ENCODE results near the gene ZFAND4.
"Not testable (repeated sequence)": the region's sequence is repeated elsewhere in the genome, so short reads cannot be mapped to it uniquely, and the experiment has no call there.

The ZFAND4 gene

GRCh38 chr10:45640941-45641340 is 31.6 kb downstream of the ZFAND4 start:
- DNase-seq (ENCODE audit: low read depth in 3 of 3): no peak

GRCh38 chr10:45640049-45640448 is 32.5 kb downstream of the ZFAND4 start:
- no peak for DNase-seq (ENCODE audit: low read depth in 3 of 3)

DNA sequence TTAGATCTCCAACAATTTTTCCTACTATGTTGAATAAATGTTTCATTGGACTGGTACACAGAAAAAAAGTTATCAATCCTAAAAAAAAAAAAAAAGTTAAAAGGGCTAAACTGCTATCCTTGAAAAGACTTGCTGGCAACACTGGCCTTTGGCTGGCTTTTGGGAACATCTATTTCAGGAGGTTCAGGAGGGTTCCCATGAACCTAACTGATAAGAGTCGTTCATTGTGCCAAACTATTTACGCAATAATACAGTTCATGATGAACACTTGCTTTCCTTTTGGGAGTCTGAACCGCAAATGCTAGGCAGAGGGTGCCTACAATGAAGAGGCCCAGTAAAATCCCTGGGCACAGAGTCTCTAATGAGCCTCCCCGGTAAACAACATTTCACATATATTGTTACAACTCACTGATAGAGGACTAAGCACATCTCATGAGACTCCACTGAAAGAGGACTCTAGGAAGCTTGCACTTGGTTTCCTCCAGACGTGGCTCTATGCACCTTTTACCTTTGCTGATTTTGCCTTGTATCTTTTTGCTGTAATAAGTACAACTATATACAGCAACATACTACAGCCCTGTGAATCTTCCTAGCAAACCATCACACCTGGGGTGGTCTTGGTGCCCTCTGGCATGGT is 45.0 kb downstream of the ZFAND4 start:
- DNase-seq (ENCODE audit: low read depth in 3 of 3): no peak

DNA sequence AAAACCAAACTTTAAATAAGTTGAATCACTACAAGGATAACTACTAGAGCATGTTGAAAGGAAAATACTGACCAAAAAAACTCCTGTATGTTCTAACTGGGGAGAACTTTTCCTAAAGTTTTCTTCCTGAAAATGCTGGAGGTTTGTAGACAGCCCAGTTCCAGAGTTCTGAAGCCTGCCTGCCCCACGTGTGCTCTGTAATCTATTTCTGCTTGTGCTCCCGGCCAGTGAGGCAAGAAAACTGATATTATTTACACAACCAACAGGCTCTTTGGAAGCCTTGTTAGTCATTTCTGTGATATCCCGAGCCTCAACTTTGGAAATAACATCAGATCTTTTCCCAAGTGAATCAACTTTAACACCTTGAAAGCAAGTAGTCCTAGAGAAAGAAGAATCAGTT is 46.7 kb downstream of the ZFAND4 start:
- no peak for DNase-seq (ENCODE audit: low read depth in 3 of 3)

- DNase-seq (ENCODE audit: low read depth in 3 of 3): no peak
Measured at GRCh38 chr10:45624724-45625123, 47.8 kb downstream of the ZFAND4 start.

GRCh38 chr10:45614869-45615268 is 57.7 kb downstream of the ZFAND4 start:
- no peak for DNase-seq (ENCODE audit: low read depth in 3 of 3)

DNA sequence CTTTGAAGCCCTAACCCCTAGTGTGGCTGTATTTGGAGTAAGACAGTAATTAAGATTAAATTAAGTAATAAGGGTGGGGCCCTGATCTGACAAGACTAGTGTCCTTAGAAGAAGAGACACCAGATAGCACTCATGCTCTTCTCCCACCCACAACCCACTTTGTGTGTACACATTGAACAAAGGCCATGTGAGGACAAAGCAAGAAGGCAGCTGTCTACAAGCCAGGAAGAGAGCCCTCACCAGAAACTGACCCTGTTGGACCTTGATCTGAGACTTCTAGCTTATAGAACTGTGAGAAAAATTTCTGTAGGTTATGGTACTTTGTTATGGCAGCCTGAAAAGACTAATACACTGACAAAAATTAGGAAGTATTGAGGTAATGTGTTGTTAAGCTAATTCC is 59.8 kb downstream of the ZFAND4 start:
- DNase-seq (ENCODE audit: low read depth in 3 of 3): no peak

DNA sequence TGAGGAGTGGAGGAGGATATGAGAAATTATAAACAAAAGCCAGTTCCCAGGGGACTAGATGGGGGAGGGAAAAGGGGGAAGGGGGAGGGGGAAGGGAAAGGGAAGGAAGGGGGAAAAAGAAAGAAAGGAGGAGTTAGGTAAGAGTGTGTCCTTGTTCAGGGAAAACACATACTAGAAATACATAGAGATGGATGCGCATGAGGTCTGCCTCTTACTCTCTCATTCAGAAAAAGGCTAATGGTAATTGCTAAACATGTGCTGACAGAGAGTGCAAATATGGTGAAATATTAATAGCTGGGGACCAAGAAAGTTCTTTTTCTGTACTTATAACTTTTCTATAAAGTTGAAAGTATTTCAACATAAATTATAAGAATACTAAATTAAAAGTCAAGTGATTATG is 64.5 kb downstream of the ZFAND4 start:
- no peak for DNase-seq (ENCODE audit: low read depth in 3 of 3)

DNA sequence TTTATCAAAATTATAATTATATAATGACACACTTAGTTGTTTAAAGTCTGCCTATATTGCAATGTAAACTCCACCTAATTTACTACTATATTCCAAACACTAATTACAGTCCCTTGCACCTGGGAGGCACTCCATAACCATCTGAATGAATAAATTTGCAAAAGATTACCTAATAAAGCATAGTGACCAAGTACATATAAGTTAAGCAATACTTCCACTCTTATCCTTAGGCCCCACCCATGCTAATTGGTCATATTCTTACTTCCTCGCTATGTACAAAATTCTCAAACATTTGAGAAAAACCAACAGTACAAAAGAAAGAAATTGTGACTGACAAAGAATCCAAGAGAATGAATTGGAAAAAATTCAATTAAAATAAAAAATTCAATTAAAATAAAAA is 65.3 kb downstream of the ZFAND4 start:
- no peak for DNase-seq (ENCODE audit: low read depth in 3 of 3)

DNA sequence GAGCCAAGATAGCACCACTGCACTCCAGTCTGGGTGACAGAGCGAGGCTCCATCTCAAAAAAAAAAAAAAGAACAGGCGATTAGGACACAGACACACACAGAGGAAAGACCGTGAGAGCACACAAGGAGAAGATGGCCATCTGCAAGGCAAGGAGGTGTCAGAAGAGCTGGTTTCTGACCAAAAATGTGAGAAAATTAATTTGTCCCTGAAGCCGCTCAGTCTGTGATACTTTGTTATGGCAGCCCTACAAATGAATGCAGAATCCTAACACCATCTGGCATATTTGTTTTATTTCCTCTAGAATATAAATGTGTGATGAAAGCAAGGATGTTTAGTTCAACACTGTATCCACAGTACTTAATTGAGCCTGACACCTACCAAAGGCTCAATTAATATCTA is 69.7 kb downstream of the ZFAND4 start:
- DNase-seq (ENCODE audit: low read depth in 3 of 3): no peak

- no peak for DNase-seq (ENCODE audit: low read depth in 3 of 3)
Measured at GRCh38 chr10:45602082-45602730, 70.4 kb downstream of the ZFAND4 start.

DNA sequence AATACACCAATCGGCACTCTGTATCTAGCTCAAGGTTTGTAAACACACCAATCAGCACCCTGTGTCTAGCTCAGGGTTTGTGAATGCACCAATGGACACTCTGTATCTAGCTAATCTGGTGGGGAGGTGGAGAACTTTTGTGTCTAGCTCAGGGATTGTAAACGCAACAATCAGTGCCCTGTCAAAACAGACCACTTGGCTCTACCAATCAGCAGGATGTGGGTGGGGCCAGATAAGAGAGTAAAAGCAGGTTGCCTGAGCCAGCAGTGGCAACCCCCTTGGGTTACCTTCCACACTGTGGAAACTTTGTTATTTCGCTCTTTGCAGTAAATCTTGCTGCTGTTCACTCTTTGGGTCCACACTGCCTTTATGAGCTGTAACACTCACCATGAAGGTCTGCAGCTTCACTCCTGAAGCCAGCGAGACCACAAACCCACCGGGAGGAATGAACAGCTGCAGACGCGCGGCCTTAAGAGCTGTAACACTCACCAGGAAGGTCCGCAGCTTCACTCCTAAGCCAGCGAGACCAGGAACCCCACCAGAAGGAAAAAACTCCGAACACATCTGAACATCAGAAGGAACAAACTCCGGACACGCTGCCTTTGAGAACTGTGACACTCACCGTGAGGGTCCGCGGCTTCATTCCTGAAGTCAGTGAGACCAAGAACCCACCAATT is 71.2 kb downstream of the ZFAND4 start:
- not testable (repeated sequence) for DNase-seq (ENCODE audit: low read depth in 3 of 3)

DNA sequence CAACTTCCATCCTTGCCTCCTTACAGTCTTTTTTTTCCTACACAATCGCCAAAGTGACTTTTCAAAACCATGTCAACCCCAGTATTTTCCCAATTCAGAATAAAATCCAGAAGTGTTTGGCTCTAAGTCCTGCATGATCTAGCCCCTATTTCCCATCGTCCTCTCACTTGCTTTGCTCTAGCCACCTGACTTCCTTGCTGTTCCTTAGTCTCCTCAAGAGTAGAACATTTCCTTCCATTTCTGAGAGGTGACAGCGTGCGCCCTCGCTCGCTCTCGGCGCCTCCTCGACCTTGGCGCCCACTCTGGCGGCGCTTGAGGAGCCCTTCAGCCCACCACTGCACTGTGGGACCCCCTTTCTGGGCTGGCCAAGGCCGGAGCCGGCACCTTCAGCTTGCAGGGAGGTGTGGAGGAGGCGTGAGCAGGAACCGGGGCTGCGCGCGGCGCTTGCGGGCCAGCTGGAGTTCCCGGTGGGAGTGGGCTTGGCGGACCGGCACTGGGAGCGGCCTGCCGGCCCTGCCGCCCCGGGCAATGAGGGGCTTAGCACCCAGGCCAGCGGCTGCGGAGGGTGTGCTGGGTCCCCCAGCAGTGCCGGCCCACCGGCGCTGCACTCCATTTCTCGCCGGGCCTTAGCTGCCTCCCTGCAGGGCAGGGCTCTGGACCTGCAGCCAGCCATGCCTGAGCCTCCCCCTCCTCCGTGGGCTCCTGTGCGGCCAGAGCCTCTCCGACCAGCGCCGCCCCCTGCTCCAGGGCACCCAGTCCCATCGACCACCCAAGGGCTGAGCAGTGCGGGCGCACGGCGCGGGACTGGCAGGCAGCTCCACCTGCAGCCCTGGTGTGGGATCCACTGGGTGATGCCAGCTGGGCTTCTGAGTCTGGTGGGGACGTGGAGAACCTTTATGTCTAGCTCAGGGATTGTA is 72.0 kb downstream of the ZFAND4 start:
- not testable (repeated sequence) for DNase-seq (ENCODE audit: low read depth in 3 of 3)

DNA sequence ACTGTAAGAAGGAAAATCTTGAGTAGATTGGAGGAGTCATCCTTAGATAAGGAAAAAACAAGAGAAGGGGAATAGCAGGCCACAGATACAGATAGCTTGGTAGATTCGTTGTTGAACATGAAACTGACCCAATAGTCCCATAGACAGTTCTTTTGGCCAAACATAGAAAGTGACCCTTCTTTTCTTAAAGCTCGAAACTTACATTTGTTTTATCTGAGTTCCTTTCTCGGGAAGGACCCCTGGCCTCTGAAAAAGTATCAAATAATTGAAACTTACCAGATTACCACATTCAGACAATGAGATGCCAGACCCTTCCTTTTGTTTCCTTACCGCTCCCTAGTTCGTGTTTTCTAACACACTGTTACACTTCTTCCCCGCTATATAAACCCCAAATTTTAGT is 72.9 kb downstream of the ZFAND4 start:
- DNase-seq (ENCODE audit: low read depth in 3 of 3): no peak

GRCh38 chr10:45599021-45599603 is 73.5 kb downstream of the ZFAND4 start:
- DNase-seq (ENCODE audit: low read depth in 3 of 3): no peak

GRCh38 chr10:45596526-45596925 is 76.0 kb downstream of the ZFAND4 start:
- DNase-seq (ENCODE audit: low read depth in 3 of 3): no peak

DNA sequence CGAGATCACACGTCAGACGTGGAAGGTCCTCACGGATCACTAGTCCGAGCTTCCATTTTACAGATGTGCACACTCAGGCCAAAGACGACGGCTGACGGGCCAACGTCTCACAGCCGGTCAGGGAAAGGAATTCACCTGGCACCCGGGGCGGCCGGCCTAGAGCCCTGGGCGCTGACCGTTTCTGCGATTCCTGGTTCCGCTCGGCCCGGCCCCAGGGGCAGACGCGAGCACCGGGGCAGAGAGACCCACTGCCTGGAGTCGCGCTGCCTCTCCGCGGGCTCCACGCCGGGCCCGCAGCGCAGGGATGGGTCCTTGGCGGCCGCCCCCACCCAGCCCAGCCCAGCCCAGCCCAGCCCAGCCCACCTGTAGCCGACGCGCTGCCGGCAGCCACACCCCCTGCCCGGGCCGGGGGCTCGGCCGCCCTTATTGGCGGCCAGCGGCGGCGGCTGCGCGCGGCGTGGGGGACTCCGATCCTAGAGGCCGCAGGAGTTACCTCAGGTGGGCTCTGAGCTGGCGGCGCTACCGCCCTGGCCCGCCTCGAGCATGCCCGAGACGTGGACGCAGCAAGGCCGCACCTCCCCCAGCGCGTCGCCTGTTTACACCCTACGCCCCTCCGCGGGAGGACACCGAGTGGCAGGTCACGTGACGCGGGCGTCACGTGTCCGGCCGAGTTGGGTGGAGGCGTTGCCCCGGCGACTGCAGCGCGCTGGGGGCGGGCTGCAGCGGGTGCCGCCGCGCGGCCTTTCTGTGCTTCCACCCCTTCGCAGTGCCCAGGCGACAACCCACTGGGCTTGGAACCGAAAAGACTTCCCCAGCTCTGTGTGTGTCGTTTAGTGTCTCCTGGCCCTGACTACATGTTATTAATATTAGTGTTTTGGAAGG is 78.1 kb downstream of the ZFAND4 start:
- DNase-seq (ENCODE audit: low read depth in 3 of 3): peak; percentile 78 to 83 (median 81)

DNA sequence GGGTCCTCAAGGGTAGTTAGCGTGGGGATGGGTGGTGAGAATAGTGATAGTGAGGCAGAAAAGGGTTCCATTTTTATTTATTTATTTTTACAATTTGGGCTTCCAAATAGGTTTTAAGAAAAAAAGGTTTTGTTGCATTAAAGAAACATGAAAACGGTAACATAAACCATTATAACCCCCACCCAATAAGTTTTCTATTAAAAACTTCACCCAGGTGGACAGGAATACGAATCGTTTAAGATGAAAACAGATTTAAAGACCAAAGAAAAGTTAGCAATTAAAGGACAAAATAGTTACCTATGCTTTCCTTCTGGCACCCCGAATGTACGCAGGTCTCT is 78.7 kb downstream of the ZFAND4 start:
- no peak for DNase-seq (ENCODE audit: low read depth in 3 of 3)

DNA sequence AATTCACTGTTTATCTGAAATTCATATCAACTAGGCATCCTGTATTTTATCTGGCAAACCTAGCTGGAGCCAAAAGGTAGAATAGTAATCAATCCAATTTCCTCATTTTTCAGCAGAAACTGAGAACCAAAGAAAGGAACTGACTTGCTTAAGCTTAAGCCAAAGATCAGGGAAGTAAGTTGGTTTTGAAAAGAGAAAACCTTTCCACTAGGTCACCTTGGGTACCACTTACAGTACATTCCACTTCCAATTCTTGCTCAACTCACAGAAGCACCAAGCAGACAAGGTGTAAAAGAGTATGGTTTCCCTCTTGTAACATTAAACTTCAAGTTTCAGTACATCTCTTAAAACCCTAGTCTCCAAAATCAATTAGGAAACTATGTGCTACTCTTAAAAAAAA is 79.6 kb downstream of the ZFAND4 start:
- no peak for DNase-seq (ENCODE audit: low read depth in 3 of 3)

GRCh38 chr10:45592432-45592831 is 80.1 kb downstream of the ZFAND4 start:
- no peak for DNase-seq (ENCODE audit: low read depth in 3 of 3)

DNA sequence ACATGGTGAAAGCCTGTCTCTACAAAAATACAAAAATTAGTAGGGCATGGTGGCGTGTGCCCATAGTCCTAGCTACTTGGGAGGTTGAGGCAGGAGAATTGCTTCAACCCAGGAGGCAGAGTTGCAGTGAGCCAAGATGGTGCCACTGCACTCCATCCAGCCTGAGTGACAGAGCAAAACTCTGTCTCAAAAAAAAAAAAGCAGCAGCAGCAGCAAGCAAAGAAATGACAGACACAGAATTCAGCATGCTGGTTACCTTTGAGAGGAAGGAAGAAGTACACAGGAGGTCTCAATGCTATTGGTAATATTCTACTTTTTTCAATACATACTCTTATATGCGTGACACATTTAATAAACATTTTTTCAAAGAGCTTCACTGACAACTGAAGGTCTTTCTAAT is 81.3 kb downstream of the ZFAND4 start:
- DNase-seq (ENCODE audit: low read depth in 3 of 3): no peak

Measured in stimulated activated CD4-positive, alpha-beta T cell treated with anti-CD3 and anti-CD28 coated beads, TNF-alpha, amount 100 ng/mL, for 48 hours (primary cell).